ENCODE results near the gene KIAA1217.

Gene KIAA1217

GRCh38 chr10:24561453-24561852, 352.5 kb downstream of the KIAA1217 start:
- no peaks in the 10 kb centered on the region for H3K9me3 ChIP-seq (ENCODE audit: insufficient read depth, low read length)
- no peak overlapping the region for H3K9ac ChIP-seq (ENCODE audit: low read length)
- no peak overlapping the region for H3K4me2 ChIP-seq (ENCODE audit: low read depth, low read length, poor library complexity, severe bottlenecking)
- H3K79me2 ChIP-seq (ENCODE audit: insufficient read depth, low read length) = no peaks in the 10 kb centered on the region
- no peak overlapping the region for H3K27ac ChIP-seq (ENCODE audit: low read depth, low read length)
- TF ChIP-seq CTCF (IDR thresholded peaks at IDR 0.05; ENCODE audit: insufficient read depth, low read length, poor library complexity, severe bottlenecking) (no peak), EZH2phosphoT487 (conservative IDR thresholded peaks at IDR 0.05; ENCODE audit: low read length) (no peak)
- H3F3A ChIP-seq (ENCODE audit: insufficient read depth) = no peaks in the 10 kb centered on the region
- no peaks in the 10 kb centered on the region for H3K9me2 ChIP-seq (replicated peaks; ENCODE audit: insufficient read depth, low read length)
- H2AFZ ChIP-seq (ENCODE audit: low read depth, low read length, severe bottlenecking) = no peak overlapping the region
- no peaks in the 10 kb centered on the region for H3K27me3 ChIP-seq (ENCODE audit: low read length)
- no peaks in the 10 kb centered on the region for H4K20me1 ChIP-seq (ENCODE audit: low read depth, low read length)
- no peaks in the 10 kb centered on the region for H3K36me3 ChIP-seq (ENCODE audit: low read length)
- no peak overlapping the region for H3K4me3 ChIP-seq (ENCODE audit: insufficient read depth, low read length, poor library complexity, severe bottlenecking)

- Histone ChIP-seq H3K27me3 (ENCODE audit: low read length) (no peaks in the 10 kb centered on the region), H3K4me3 (ENCODE audit: insufficient read depth, low read length, poor library complexity, severe bottlenecking) (no peak overlapping the region), H3K79me2 (ENCODE audit: insufficient read depth, low read length) (no peaks in the 10 kb centered on the region), H4K20me1 (ENCODE audit: low read depth, low read length) (no peaks in the 10 kb centered on the region), H3F3A (ENCODE audit: insufficient read depth) (no peaks in the 10 kb centered on the region), H3K9me2 (replicated peaks; ENCODE audit: insufficient read depth, low read length) (no peaks in the 10 kb centered on the region), H3K27ac (ENCODE audit: low read depth, low read length) (no peak overlapping the region), H3K9ac (ENCODE audit: low read length) (no peak overlapping the region), H3K9me3 (ENCODE audit: insufficient read depth, low read length) (no peaks in the 10 kb centered on the region), H3K36me3 (ENCODE audit: low read length) (no peaks in the 10 kb centered on the region), H3K4me2 (ENCODE audit: low read depth, low read length, poor library complexity, severe bottlenecking) (no peak overlapping the region), H2AFZ (ENCODE audit: low read depth, low read length, severe bottlenecking) (no peak overlapping the region)
- TF ChIP-seq CTCF (IDR thresholded peaks at IDR 0.05; ENCODE audit: insufficient read depth, low read length, poor library complexity, severe bottlenecking) = no peak
- TF ChIP-seq EZH2phosphoT487 (conservative IDR thresholded peaks at IDR 0.05; ENCODE audit: low read length) = no peak
Observed at GRCh38 chr10:24568042-24568441, 359.1 kb downstream of the KIAA1217 start.

GRCh38 chr10:24569330-24569796, 360.4 kb downstream of the KIAA1217 start:
- Histone ChIP-seq H3K36me3 (ENCODE audit: low read length) (no peaks in the 10 kb centered on the region), H3F3A (ENCODE audit: insufficient read depth) (no peaks in the 10 kb centered on the region), H2AFZ (ENCODE audit: low read depth, low read length, severe bottlenecking) (no peak overlapping the region), H3K4me2 (ENCODE audit: low read depth, low read length, poor library complexity, severe bottlenecking) (no peak overlapping the region), H3K79me2 (ENCODE audit: insufficient read depth, low read length) (no peaks in the 10 kb centered on the region), H3K27me3 (ENCODE audit: low read length) (no peaks in the 10 kb centered on the region), H3K4me3 (ENCODE audit: insufficient read depth, low read length, poor library complexity, severe bottlenecking) (no peak overlapping the region), H3K9me2 (replicated peaks; ENCODE audit: insufficient read depth, low read length) (no peaks in the 10 kb centered on the region), H3K9ac (ENCODE audit: low read length) (no peak overlapping the region), H4K20me1 (ENCODE audit: low read depth, low read length) (no peaks in the 10 kb centered on the region), H3K9me3 (ENCODE audit: insufficient read depth, low read length) (no peaks in the 10 kb centered on the region), H3K27ac (ENCODE audit: low read depth, low read length) (no peak overlapping the region)
- TF ChIP-seq EZH2phosphoT487 (conservative IDR thresholded peaks at IDR 0.05; ENCODE audit: low read length) = no peak
- no peak for TF ChIP-seq CTCF (IDR thresholded peaks at IDR 0.05; ENCODE audit: insufficient read depth, low read length, poor library complexity, severe bottlenecking)
